Astrocyte (in vitro differentiated cells and primary cell): ENCODE measurements around the gene WARS2. TPM values are rescaled to one million over a fixed set of nuclear protein-coding genes. Genes with fewer than 3 reads are reported as not detected.

Source experiments
- DNase-seq: peaks from one replicate; pipeline ENCODE4 v3.0.0-alpha.2; 2010; ENCODE audit warnings: low read depth
- FAIRE-seq: peaks from 2 replicates; lab custom pipeline; 2011; peaks lifted over from hg19 to GRCh38; lab: Jason Lieb, UNC
- H2AFZ ChIP-seq: 2 replicates; pipeline ENCODE4 v1.6.0; 2012; ENCODE audit warnings: low read depth, low read length, inconsistent platforms
- H3K27ac ChIP-seq: 2 replicates; pipeline ENCODE4 v1.5.1; 2011; ENCODE audit warnings: low read depth, low read length, inconsistent platforms
- H3K27me3 ChIP-seq: 2 replicates; pipeline ENCODE4 v1.6.0; 2011; ENCODE audit warnings: low read length, inconsistent platforms; ENCODE audit not compliant: insufficient read depth
- H3K36me3 ChIP-seq: 2 replicates; pipeline ENCODE4 v1.5.1; 2011; ENCODE audit warnings: low read length, inconsistent platforms; ENCODE audit not compliant: insufficient read depth
- H3K4me1 ChIP-seq: 2 replicates; pipeline ENCODE4 v1.5.1; 2011; ENCODE audit warnings: low read length, inconsistent platforms; ENCODE audit not compliant: insufficient read depth
- H3K4me2 ChIP-seq: 2 replicates; pipeline ENCODE4 v1.6.0; 2012; ENCODE audit warnings: low read length, inconsistent platforms
- H3K4me3 ChIP-seq: 2 replicates; pipeline ENCODE4 v1.5.1; 2011; ENCODE audit warnings: low read depth, mild to moderate bottlenecking, low read length, inconsistent platforms; ENCODE audit not compliant: insufficient read depth
- H3K79me2 ChIP-seq: 2 replicates; pipeline ENCODE4 v1.6.0; 2012; ENCODE audit warnings: mild to moderate bottlenecking, low read length, inconsistent platforms; ENCODE audit not compliant: insufficient read depth
- H3K9ac ChIP-seq: 2 replicates; pipeline ENCODE4 v1.6.0; 2012; ENCODE audit warnings: mild to moderate bottlenecking, low read length, inconsistent platforms
- H3K9me3 ChIP-seq: 2 replicates; pipeline ENCODE4 v1.5.1; 2012; ENCODE audit warnings: low read depth, mild to moderate bottlenecking, low read length, inconsistent platforms; ENCODE audit not compliant: insufficient read depth
- H4K20me1 ChIP-seq: 2 replicates; pipeline ENCODE4 v1.6.0; 2012; ENCODE audit warnings: low read length, inconsistent platforms; ENCODE audit not compliant: insufficient read depth
- H3K27ac Mint-ChIP-seq: one replicate; pipeline ENCODE4 v1.8.0; 2021; ENCODE audit warnings: mild to moderate bottlenecking, mixed read lengths; ENCODE audit not compliant: unreplicated experiment
- H3K27me3 Mint-ChIP-seq: one replicate; pipeline ENCODE4 v1.8.0; 2021; ENCODE audit warnings: low read depth, mixed read lengths; ENCODE audit not compliant: unreplicated experiment
- H3K36me3 Mint-ChIP-seq: one replicate; pipeline ENCODE4 v1.8.0; 2021; ENCODE audit warnings: low read depth, mixed read lengths; ENCODE audit not compliant: unreplicated experiment
- H3K4me1 Mint-ChIP-seq: one replicate; pipeline ENCODE4 v1.8.0; 2021; ENCODE audit warnings: low read depth, mixed read lengths; ENCODE audit not compliant: unreplicated experiment
- H3K4me3 Mint-ChIP-seq: one replicate; pipeline ENCODE4 v1.8.0; 2021; ENCODE audit warnings: mild to moderate bottlenecking, moderate library complexity, mixed read lengths; ENCODE audit not compliant: unreplicated experiment
- H3K9me3 Mint-ChIP-seq: one replicate; pipeline ENCODE4 v1.8.0; 2021; ENCODE audit warnings: mild to moderate bottlenecking, mixed read lengths; ENCODE audit not compliant: unreplicated experiment
- EZH2 ChIP-seq: IDR thresholded peaks from 2 replicates; pipeline ENCODE4 v1.6.1; 2012; ENCODE audit warnings: mild to moderate bottlenecking, low read length, inconsistent platforms; ENCODE audit not compliant: insufficient read depth
- total RNA-seq: library from RNA; stranded (reverse); gene quantifications from 2 replicates; pipeline ENCODE4 v1.2.1, GENCODE V29; 2021
- TF ChIP-seq, protein P1 (sequence below): IDR thresholded peaks from 2 replicates; pipeline ENCODE4 v1.5.1; 2011; ENCODE audit warnings: low read depth, mild to moderate bottlenecking, inconsistent platforms, low read length, moderate library complexity; ENCODE audit not compliant: insufficient read depth

WARS2 gene
- total RNA-seq, 1 donor from 2014 or later, result 10.5 TPM

- Histone ChIP-seq H3K4me3 (no peak overlapping the region), H3K79me2 (peaks cover 39% of the 10 kb centered on the region)
- H3K27me3 Mint-ChIP-seq, result peaks cover 91% of the 10 kb centered on the region
Measured at GRCh38 chr1:118981436-118981835, 159.0 kb downstream of the WARS2 start.

More at GRCh38 chr1:118981436-118981835, 159.0 kb downstream of the WARS2 start:
- no peak for DNase-seq
- H3K27ac ChIP-seq, result no peak overlapping the region
- no peak overlapping the region for H2AFZ ChIP-seq
- Mint-ChIP-seq H3K9me3 (peaks cover 31% of the 10 kb centered on the region), H3K4me1 (peaks cover 4% of the 10 kb centered on the region), H3K4me3 (no peak overlapping the region), H3K36me3 (peaks cover 5% of the 10 kb centered on the region), H3K27ac (no peak overlapping the region)
- peaks cover 8% of the 10 kb centered on the region for H3K4me1 ChIP-seq
- FAIRE-seq, result no peak
- H3K9me3 ChIP-seq, result peaks cover 12% of the 10 kb centered on the region
- H3K36me3 ChIP-seq, result no peaks in the 10 kb centered on the region
- no peak overlapping the region for H3K4me2 ChIP-seq
- peaks cover 6% of the 10 kb centered on the region for H4K20me1 ChIP-seq
- TF ChIP-seq EZH2, result no peak
- TF ChIP-seq, protein P1, sequence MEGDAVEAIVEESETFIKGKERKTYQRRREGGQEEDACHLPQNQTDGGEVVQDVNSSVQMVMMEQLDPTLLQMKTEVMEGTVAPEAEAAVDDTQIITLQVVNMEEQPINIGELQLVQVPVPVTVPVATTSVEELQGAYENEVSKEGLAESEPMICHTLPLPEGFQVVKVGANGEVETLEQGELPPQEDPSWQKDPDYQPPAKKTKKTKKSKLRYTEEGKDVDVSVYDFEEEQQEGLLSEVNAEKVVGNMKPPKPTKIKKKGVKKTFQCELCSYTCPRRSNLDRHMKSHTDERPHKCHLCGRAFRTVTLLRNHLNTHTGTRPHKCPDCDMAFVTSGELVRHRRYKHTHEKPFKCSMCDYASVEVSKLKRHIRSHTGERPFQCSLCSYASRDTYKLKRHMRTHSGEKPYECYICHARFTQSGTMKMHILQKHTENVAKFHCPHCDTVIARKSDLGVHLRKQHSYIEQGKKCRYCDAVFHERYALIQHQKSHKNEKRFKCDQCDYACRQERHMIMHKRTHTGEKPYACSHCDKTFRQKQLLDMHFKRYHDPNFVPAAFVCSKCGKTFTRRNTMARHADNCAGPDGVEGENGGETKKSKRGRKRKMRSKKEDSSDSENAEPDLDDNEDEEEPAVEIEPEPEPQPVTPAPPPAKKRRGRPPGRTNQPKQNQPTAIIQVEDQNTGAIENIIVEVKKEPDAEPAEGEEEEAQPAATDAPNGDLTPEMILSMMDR, result no peak
- peaks cover 95% of the 10 kb centered on the region for H3K27me3 ChIP-seq
- no peak overlapping the region for H3K9ac ChIP-seq

Other genes starting within 250 kb of the WARS2 start
- 0.07 and 0.10 TPM in 2 replicates for gene TBX15, start 152.3 kb downstream of the WARS2 start, total RNA-seq
- gene HAO2, start 228.1 kb upstream of the WARS2 start, total RNA-seq, result not detected in 2 replicates